Right lobe of liver (tissue), 4 donors: ENCODE results near the gene L3MBTL2.

Experiments used
- CTCF ChIP-seq, 4 donors: fragments of 200-600 bp in 3 of 4; fragments of 450-650 bp in 1 of 4; IDR thresholded peaks; one replicate each; pipeline versions ENCODE4 v1.5.1 to v1.8.0; 2016 to 2022; ENCODE audit warnings: antibody characterized with exemption in 4 of 4, mild to moderate bottlenecking in 2 of 4
- POLR2A ChIP-seq: fragments of 450-650 bp; IDR thresholded peaks from one replicate; pipeline ENCODE4 v1.6.1; 2017; ENCODE audit warnings: antibody characterized with exemption, mild to moderate bottlenecking
- donor health status: DM: no; HTN: no; CAD: no.
- donor health status: DM: no; HTN: no; CAD: no.
- donor health status: DM: no; HTN: yes; CAD: no.

- TF ChIP-seq CTCF (IDR thresholded peaks at IDR 0.05) (no peak), POLR2A (no peak)
Observed at GRCh38 chr22:41184679-41185078, 20.4 kb upstream of the L3MBTL2 start.
